Stimulated activated CD8-positive, alpha-beta memory T cell treated with anti-CD3 and anti-CD28 coated beads, Interleukin-7, amount 100 ng/mL, for 48 hours (primary cell): ENCODE data around the gene TRMT61A.
A peak's percentile ranks its signal among the peaks of the same experiment; 100 is the strongest.

ENCODE experiments used
- DNase-seq, 2 donors: peaks; one replicate each; pipeline ENCODE4 v3.0.0-alpha.2; 2020; ENCODE audit warnings: low read depth in 1 of 2; ENCODE audit errors: extremely low read depth in 1 of 2

Gene TRMT61A

GRCh38 chr14:103561381-103562178 lies 32.6 kb downstream of the TRMT61A start:
- peak in 1 of 2 donors; percentile 29 for DNase-seq

- DNase-seq: no peak
These were observed 33.1 kb downstream of the TRMT61A start for GRCh38 chr14:103562179-103562428.

- peak; percentile 82 to 84 for DNase-seq
These were observed 33.6 kb downstream of the TRMT61A start, which contains the start of the genes BAG5 and COA8 for GRCh38 chr14:103562429-103563225. Gene BAG5 (minus strand): TSS chr14:103562657. CDS start chr14:103561164, 1,493 bp downstream. Gene COA8 (plus strand): TSS chr14:103562960. CDS start chr14:103563002, 42 bp downstream.

- no peak for DNase-seq
These were observed 34.2 kb downstream of the TRMT61A start for GRCh38 chr14:103563226-103563620.

- no peak for DNase-seq
These were observed 35.0 kb downstream of the TRMT61A start for GRCh38 chr14:103563844-103564505.

- no peak for DNase-seq
These were observed 40.0 kb downstream of the TRMT61A start for GRCh38 chr14:103568952-103569351.

- no peak for DNase-seq
These were observed 40.4 kb downstream of the TRMT61A start for GRCh38 chr14:103569408-103569807.

GRCh38 chr14:103574104-103574503 lies 45.1 kb downstream of the TRMT61A start:
- no peak for DNase-seq

GRCh38 chr14:103574707-103575285 lies 45.8 kb downstream of the TRMT61A start:
- DNase-seq: no peak

- no peak for DNase-seq
These were observed 47.5 kb downstream of the TRMT61A start for GRCh38 chr14:103576371-103577024.

- DNase-seq: no peak
These were observed 49.5 kb downstream of the TRMT61A start for GRCh38 chr14:103578401-103579075.

- no peak for DNase-seq
These were observed 52.2 kb downstream of the TRMT61A start for GRCh38 chr14:103581206-103581605.

GRCh38 chr14:103581954-103582703 lies 53.1 kb downstream of the TRMT61A start:
- no peak for DNase-seq

GRCh38 chr14:103584326-103584915 lies 55.4 kb downstream of the TRMT61A start:
- DNase-seq: no peak
